Measurements from ENCODE around the gene GUCA2B. TPM values are rescaled to one million over a fixed set of nuclear protein-coding genes. Genes with fewer than 3 reads are reported as not detected.

The GUCA2B gene
- total and polyA plus RNA-seq, 2 of the 4 experiments (the other 2 are of a cell fraction): not detected

DNA sequence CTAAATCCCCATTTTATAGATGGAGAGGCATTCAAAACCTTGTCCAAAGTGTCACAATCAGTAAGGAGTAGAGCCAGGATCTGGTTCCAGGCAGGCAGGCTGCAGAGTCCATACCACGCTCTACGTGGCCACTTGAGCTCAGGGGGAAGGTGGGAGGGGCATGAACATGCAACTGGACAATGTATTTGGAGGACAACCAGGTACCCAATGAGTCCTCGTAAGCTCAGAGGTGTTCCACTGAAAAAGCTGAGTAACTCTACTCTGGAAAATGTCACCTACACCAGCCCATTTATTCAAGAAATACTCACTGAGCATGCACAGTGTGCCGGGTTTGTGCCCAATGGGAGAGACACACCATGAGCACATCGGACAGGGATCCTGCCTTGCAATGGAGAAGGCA lies 11.2 kb upstream of the GUCA2B start:
- no peaks in the 10 kb centered on the region for H3K9me3 ChIP-seq (ENCODE audit: control insufficient read depth, insufficient read depth, low read length)

More for the DNA sequence above, 11.2 kb upstream of the GUCA2B start:
- no peak overlapping the region for H2BK120ac ChIP-seq (ENCODE audit: low read depth, low read length)
- H2AFZ ChIP-seq (replicated peaks; ENCODE audit: low read length, poor library complexity): no peak overlapping the region
- H3K4me1 ChIP-seq (ENCODE audit: control insufficient read depth, insufficient read depth, low read length): no peaks in the 10 kb centered on the region
- CTCF ChIA-PET: interaction anchor here (1.7 kb wide), 1 partner anchor 32 kb away, joined by 5 read pairs; no protein-coding TSS in a partner anchor
- H2BK5ac ChIP-seq (ENCODE audit: low read depth, low read length, poor library complexity, severe bottlenecking): no peak overlapping the region
- no peak overlapping the region for H4K91ac ChIP-seq (ENCODE audit: insufficient read depth, low read depth, low read length)
- POLR2A ChIA-PET (ENCODE audit: unreplicated experiment): no interaction called here
- H3K36me3 ChIP-seq (ENCODE audit: control insufficient read depth, insufficient read depth, low read length): no peaks in the 10 kb centered on the region
- H3K18ac ChIP-seq (ENCODE audit: low read depth, low read length): no peak overlapping the region
- no peak for ATAC-seq (ENCODE audit: low read depth)
- no peak overlapping the region for H2AK5ac ChIP-seq (ENCODE audit: low read depth, low read length)
- H3K4me2 ChIP-seq (ENCODE audit: low read depth, low read length): no peak overlapping the region
- intact Hi-C loops (cut with micrococcal nuclease): loop anchor here (10.0 kb wide), 3 partner anchors 327 to 543 kb away; partner anchors contain the start of genes PPIH and YBX1
- dilution Hi-C loops (cut with HindIII; ENCODE audit: low sequenced_read_pairs, unreplicated experiment): no loop called here
- H3K23ac ChIP-seq (ENCODE audit: low read depth, low read length): no peak overlapping the region
- no peak overlapping the region for H3K9ac ChIP-seq (ENCODE audit: low read depth, low read length)
- no CpG with 5 or more reads among the region's 5 CpGs for WGBS, 2 experiments (ENCODE audit: extremely low coverage in 2 of 2, insufficient read length in 1 of 2)
- no peak overlapping the region for H2AK9ac ChIP-seq (replicated peaks; ENCODE audit: low read depth, low read length, poor library complexity)
- no peak overlapping the region for H3K27ac ChIP-seq (ENCODE audit: insufficient read depth, low read length)
- no peaks in the 10 kb centered on the region; the same call in 1 of the 2 replicates for H3K9me1 ChIP-seq (ENCODE audit: insufficient read depth, low read length)
- H3K56ac ChIP-seq (ENCODE audit: extremely low read depth, insufficient read depth, low read length): no peak overlapping the region
- TF ChIP-seq CTCF (conservative IDR thresholded peaks at IDR 0.05; ENCODE audit: low read depth, low read length) (no peak), RAD21 (IDR thresholded peaks at IDR 0.05; ENCODE audit: low read length) (no peak), POLR2A (IDR thresholded peaks at IDR 0.05; ENCODE audit: low read depth, low read length) (no peak), MXI1 (IDR thresholded peaks at IDR 0.05; ENCODE audit: borderline replicate concordance, low read depth, low read length) (no peak), CHD1 (IDR thresholded peaks at IDR 0.05; ENCODE audit: low read depth, low read length) (no peak), RCOR1 (IDR thresholded peaks at IDR 0.05; ENCODE audit: insufficient replicate concordance, low read length) (no peak), MAFK (IDR thresholded peaks at IDR 0.05; ENCODE audit: low read depth, low read length) (no peak), SMC3 (IDR thresholded peaks at IDR 0.05; ENCODE audit: low read depth, low read length) (no peak)
- TF ChIP-seq, protein P1, sequence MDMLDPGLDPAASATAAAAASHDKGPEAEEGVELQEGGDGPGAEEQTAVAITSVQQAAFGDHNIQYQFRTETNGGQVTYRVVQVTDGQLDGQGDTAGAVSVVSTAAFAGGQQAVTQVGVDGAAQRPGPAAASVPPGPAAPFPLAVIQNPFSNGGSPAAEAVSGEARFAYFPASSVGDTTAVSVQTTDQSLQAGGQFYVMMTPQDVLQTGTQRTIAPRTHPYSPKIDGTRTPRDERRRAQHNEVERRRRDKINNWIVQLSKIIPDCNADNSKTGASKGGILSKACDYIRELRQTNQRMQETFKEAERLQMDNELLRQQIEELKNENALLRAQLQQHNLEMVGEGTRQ (IDR thresholded peaks at IDR 0.05; ENCODE audit: low read depth, low read length): no peak
- TF ChIP-seq, protein P2, sequence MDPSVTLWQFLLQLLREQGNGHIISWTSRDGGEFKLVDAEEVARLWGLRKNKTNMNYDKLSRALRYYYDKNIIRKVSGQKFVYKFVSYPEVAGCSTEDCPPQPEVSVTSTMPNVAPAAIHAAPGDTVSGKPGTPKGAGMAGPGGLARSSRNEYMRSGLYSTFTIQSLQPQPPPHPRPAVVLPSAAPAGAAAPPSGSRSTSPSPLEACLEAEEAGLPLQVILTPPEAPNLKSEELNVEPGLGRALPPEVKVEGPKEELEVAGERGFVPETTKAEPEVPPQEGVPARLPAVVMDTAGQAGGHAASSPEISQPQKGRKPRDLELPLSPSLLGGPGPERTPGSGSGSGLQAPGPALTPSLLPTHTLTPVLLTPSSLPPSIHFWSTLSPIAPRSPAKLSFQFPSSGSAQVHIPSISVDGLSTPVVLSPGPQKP (IDR thresholded peaks at IDR 0.05; ENCODE audit: borderline replicate concordance, low read depth, low read length): no peak
- no peak overlapping the region for H3K4ac ChIP-seq (ENCODE audit: low read depth, low read length)
- H4K20me1 ChIP-seq (ENCODE audit: insufficient read depth, low read length): no peaks in the 10 kb centered on the region
- peaks cover 52% of the 10 kb centered on the region for H3K27me3 ChIP-seq (ENCODE audit: control insufficient read depth, insufficient read depth, low read length)
- H3K14ac ChIP-seq (replicated peaks; ENCODE audit: low read depth, low read length): no peak overlapping the region
- H2BK20ac ChIP-seq (ENCODE audit: low read depth, low read length): no peak overlapping the region
- no peak overlapping the region for H3K4me3 ChIP-seq (ENCODE audit: insufficient read depth, low read depth, low read length)
- no peak overlapping the region for H4K8ac ChIP-seq (ENCODE audit: low read depth in 2 of 2, low read length in 2 of 2)
- H4K5ac ChIP-seq (ENCODE audit: low read depth, low read length): no peak overlapping the region
- no peaks in the 10 kb centered on the region for H3K79me1 ChIP-seq (ENCODE audit: low read depth in 1 of 2, low read length in 2 of 2)
- DNase-seq: no peak
- no peak overlapping the region for H2BK15ac ChIP-seq (ENCODE audit: low read depth, low read length)
- BruUV-seq (replicated peaks): no TSS peak
- in situ Hi-C loops (cut with MboI; ENCODE audit: low sequenced_read_pairs): loop anchor here (10.0 kb wide), 1 partner anchor 567 kb away; no protein-coding TSS in a partner anchor

All from IMR-90 (cell line).